Naive thymus-derived CD8-positive, alpha-beta T cell (primary cell): ENCODE results near the gene MFSD6. TPM values are rescaled to one million over a fixed set of nuclear protein-coding genes. Genes with fewer than 3 reads are reported as not detected.
A peak's percentile ranks its signal among the peaks of the same experiment; 100 is the strongest.

ENCODE experiments used
- ATAC-seq, 2 donors: fragments of 150-1000 bp; cut with Tn5 transposase in 1 of 2; sonication (Bioruptor Pico), chemical (Tn5 transposase) in 1 of 2; 1 replicate in 1 of 2; 2 replicates in 1 of 2; pipeline ENCODE4 v1.10.0; 2021; ENCODE audit warnings: mild to moderate bottlenecking in 2 of 2, moderate library complexity in 2 of 2
- POLR2A ChIA-PET: fragments of 350-600 bp; sonication (Branson Sonifier 250); formaldehyde crosslinking; loops from one replicate; lab custom pipeline; 2021; ENCODE audit warnings: antibody characterized with exemption; lab: Charles Lee
- DNase-seq, 10 donors: peaks; one replicate each; pipeline versions ENCODE4 v3.0.0 to v3.0.0-alpha.2; 2020 to 2022
- H3K27ac Mint-ChIP-seq, 10 donors: one replicate each; pipeline ENCODE4 v1.8.0; 2020 to 2022; ENCODE audit warnings: mild to moderate bottlenecking in 10 of 10, mixed read lengths in 10 of 10, moderate library complexity in 4 of 10, inconsistent platforms in 1 of 10
- H3K27me3 Mint-ChIP-seq, 5 donors: one replicate each; pipeline ENCODE4 v1.8.0; 2021 to 2022; ENCODE audit warnings: mixed read lengths in 5 of 5
- H3K36me3 Mint-ChIP-seq, 3 donors: one replicate each; pipeline ENCODE4 v1.8.0; 2020 to 2022; ENCODE audit warnings: mixed read lengths in 3 of 3, mild to moderate bottlenecking in 2 of 3, inconsistent platforms in 1 of 3
- H3K4me1 Mint-ChIP-seq, 4 donors: one replicate each; pipeline ENCODE4 v1.8.0; 2021 to 2022; ENCODE audit warnings: mixed read lengths in 4 of 4
- H3K4me3 Mint-ChIP-seq, 10 donors: one replicate each; pipeline ENCODE4 v1.8.0; 2020 to 2022; ENCODE audit warnings: mild to moderate bottlenecking in 10 of 10, mixed read lengths in 10 of 10, moderate library complexity in 6 of 10, inconsistent platforms in 1 of 10
- H3K9me3 Mint-ChIP-seq, 9 donors: one replicate each; pipeline ENCODE4 v1.8.0; 2020 to 2022; ENCODE audit warnings: mixed read lengths in 9 of 9, mild to moderate bottlenecking in 3 of 9, inconsistent platforms in 1 of 9, moderate library complexity in 1 of 9
- polyA plus RNA-seq, 3 donors: library from polyadenylated mRNA; unstranded; fragments of 300-500 nt; fragmentation: Illumina TruSeq; gene quantifications; one replicate each; pipeline ENCODE4 v1.2.3, GENCODE V29; 2021
- total RNA-seq, 8 experiments: library from RNA in 2 of 8; stranded (reverse) in 2 of 8; gene quantifications; one replicate each; pipeline ENCODE4 v1.2.3 and lab custom pipeline; 2021 to 2026

The MFSD6 gene
- total and polyA plus RNA-seq, 5 experiments from 2014 or later: 14.7 to 61.3 (median 18.5) TPM

GRCh38 chr2:190443778-190444481 is 35.8 kb downstream of the MFSD6 start:
- Mint-ChIP-seq H3K36me3 (peaks cover 0 to 39% (median 9%) of the 10 kb centered on the region in 3 donors), H3K27ac (peak overlapping the region in 7 of 10 donors; percentile 12 to 72 (median 45)), H3K27me3 (no peaks in the 10 kb centered on the region), H3K4me1 (peaks cover 38 to 91% (median 87%) of the 10 kb centered on the region in 4 donors), H3K9me3 (no peaks in the 10 kb centered on the region), H3K4me3 (peak overlapping the region in 4 of 10 donors; percentile 43 to 52 (median 50))
- POLR2A ChIA-PET: no interaction called here
- ATAC-seq (no peak), DNase-seq (no peak)

- POLR2A ChIA-PET: no interaction called here
- Mint-ChIP-seq H3K4me1 (peaks cover 31 to 85% (median 80%) of the 10 kb centered on the region in 4 donors), H3K4me3 (peak overlapping the region in 1 of 10 donors; percentile 36), H3K9me3 (no peaks in the 10 kb centered on the region), H3K27me3 (no peaks in the 10 kb centered on the region), H3K27ac (peak overlapping the region in 8 of 10 donors; percentile 5 to 82 (median 48)), H3K36me3 (peaks cover 0 to 33% (median 10%) of the 10 kb centered on the region in 3 donors)
- ATAC-seq (no peak), DNase-seq (no peak)
These were observed 36.8 kb downstream of the MFSD6 start for GRCh38 chr2:190444976-190445375.

GRCh38 chr2:190446193-190446592 is 38.0 kb downstream of the MFSD6 start:
- Mint-ChIP-seq H3K9me3 (no peaks in the 10 kb centered on the region), H3K4me1 (peaks cover 34 to 84% (median 77%) of the 10 kb centered on the region in 4 donors), H3K36me3 (peaks cover 0 to 30% (median 10%) of the 10 kb centered on the region in 3 donors), H3K27ac (peak overlapping the region in 5 of 10 donors; percentile 21 to 74 (median 27)), H3K4me3 (no peak overlapping the region), H3K27me3 (no peaks in the 10 kb centered on the region)
- POLR2A ChIA-PET: interaction anchor here (1.1 kb wide), 1 partner anchor 39 kb away, joined by 4 read pairs; no protein-coding TSS in a partner anchor
- ATAC-seq (no peak), DNase-seq (no peak)

GRCh38 chr2:190446750-190447516 is 38.8 kb downstream of the MFSD6 start:
- ATAC-seq (no peak), DNase-seq (no peak)
- H3K27ac Mint-ChIP-seq: peak overlapping the region in 6 of 10 donors; percentile 21 to 64 (median 27)
- no peaks in the 10 kb centered on the region for H3K27me3 Mint-ChIP-seq
- peaks cover 0 to 32% (median 10%) of the 10 kb centered on the region in 3 donors for H3K36me3 Mint-ChIP-seq
- POLR2A ChIA-PET: interaction anchor here (0.6 to 1.1 kb wide), 2 partner anchors 40 to 1080 kb away, joined by 3 to 4 read pairs; no protein-coding TSS in a partner anchor
- no peak overlapping the region for H3K4me3 Mint-ChIP-seq
- peaks cover 32 to 84% (median 76%) of the 10 kb centered on the region in 4 donors for H3K4me1 Mint-ChIP-seq
- H3K9me3 Mint-ChIP-seq: no peaks in the 10 kb centered on the region

- POLR2A ChIA-PET: interaction anchor here (0.6 kb wide), 1 partner anchor 1081 kb away, joined by 3 read pairs; no protein-coding TSS in a partner anchor
- peak overlapping the region in 3 of 10 donors; percentile 21 to 40 (median 21) for H3K27ac Mint-ChIP-seq
These were observed 39.6 kb downstream of the MFSD6 start for GRCh38 chr2:190447766-190448165.

GRCh38 chr2:190449925-190450324 is 41.8 kb downstream of the MFSD6 start:
- H3K4me3 Mint-ChIP-seq: no peak overlapping the region
- H3K27ac Mint-ChIP-seq: peak overlapping the region in 2 of 10 donors; percentile 26 to 30
- H3K27me3 Mint-ChIP-seq: no peaks in the 10 kb centered on the region
- H3K4me1 Mint-ChIP-seq: peaks cover 30 to 82% (median 69%) of the 10 kb centered on the region in 4 donors
- H3K36me3 Mint-ChIP-seq: peaks cover 4 to 38% (median 30%) of the 10 kb centered on the region in 3 donors
- DNase-seq: no peak
- POLR2A ChIA-PET: no interaction called here
- H3K9me3 Mint-ChIP-seq: peaks cover 0 to 6% (median 0%) of the 10 kb centered on the region in 9 donors
- no peak for ATAC-seq

More at GRCh38 chr2:190447766-190448165, 39.6 kb downstream of the MFSD6 start:
- DNase-seq (no peak), ATAC-seq (no peak)
- peaks cover 28 to 83% (median 73%) of the 10 kb centered on the region in 4 donors for H3K4me1 Mint-ChIP-seq
- no peak overlapping the region for H3K4me3 Mint-ChIP-seq
- no peaks in the 10 kb centered on the region for H3K9me3 Mint-ChIP-seq
- peaks cover under 1 to 33% (median 11%) of the 10 kb centered on the region in 3 donors for H3K36me3 Mint-ChIP-seq
- no peaks in the 10 kb centered on the region for H3K27me3 Mint-ChIP-seq

GRCh38 chr2:190450363-190450762 is 42.2 kb downstream of the MFSD6 start:
- H3K4me1 Mint-ChIP-seq: peaks cover 29 to 79% (median 66%) of the 10 kb centered on the region in 4 donors
- no peak for DNase-seq
- H3K27me3 Mint-ChIP-seq: no peaks in the 10 kb centered on the region
- no peak for ATAC-seq
- no peak overlapping the region for H3K4me3 Mint-ChIP-seq
- H3K27ac Mint-ChIP-seq: peak overlapping the region in 1 of 10 donors; percentile 30
- H3K36me3 Mint-ChIP-seq: peaks cover 4 to 39% (median 28%) of the 10 kb centered on the region in 3 donors
- peaks cover 0 to 6% (median 0%) of the 10 kb centered on the region in 9 donors for H3K9me3 Mint-ChIP-seq
- POLR2A ChIA-PET: no interaction called here

- H3K27me3 Mint-ChIP-seq: no peaks in the 10 kb centered on the region
- ATAC-seq (no peak), DNase-seq (no peak)
- peaks cover 9 to 41% (median 30%) of the 10 kb centered on the region in 3 donors for H3K36me3 Mint-ChIP-seq
- H3K9me3 Mint-ChIP-seq: peaks cover 0 to 6% (median 0%) of the 10 kb centered on the region in 9 donors
- H3K4me3 Mint-ChIP-seq: no peak overlapping the region
- POLR2A ChIA-PET: no interaction called here
- H3K4me1 Mint-ChIP-seq: peaks cover 32 to 77% (median 66%) of the 10 kb centered on the region in 4 donors
- H3K27ac Mint-ChIP-seq: peak overlapping the region in 6 of 10 donors; percentile 8 to 71 (median 38)
These were observed 43.5 kb downstream of the MFSD6 start for GRCh38 chr2:190451561-190452176.

GRCh38 chr2:190452433-190452832 is 44.3 kb downstream of the MFSD6 start:
- Mint-ChIP-seq H3K4me1 (peaks cover 35 to 76% (median 65%) of the 10 kb centered on the region in 4 donors), H3K4me3 (no peak overlapping the region), H3K27me3 (no peaks in the 10 kb centered on the region), H3K27ac (peak overlapping the region in 4 of 10 donors; percentile 8 to 54 (median 28)), H3K36me3 (peaks cover 15 to 48% (median 37%) of the 10 kb centered on the region in 3 donors), H3K9me3 (peaks cover 0 to 6% (median 0%) of the 10 kb centered on the region in 9 donors)
- POLR2A ChIA-PET: no interaction called here
- DNase-seq (no peak), ATAC-seq (no peak)

GRCh38 chr2:190454795-190455194 is 46.6 kb downstream of the MFSD6 start:
- DNase-seq (no peak), ATAC-seq (no peak)
- H3K27me3 Mint-ChIP-seq: no peaks in the 10 kb centered on the region
- peaks cover 0 to 6% (median 0%) of the 10 kb centered on the region in 9 donors for H3K9me3 Mint-ChIP-seq
- H3K36me3 Mint-ChIP-seq: peaks cover 19 to 63% (median 30%) of the 10 kb centered on the region in 3 donors
- POLR2A ChIA-PET: interaction anchor here (1.3 kb wide), 1 partner anchor 44 kb away, joined by 3 read pairs; no protein-coding TSS in a partner anchor
- no peak overlapping the region for H3K4me3 Mint-ChIP-seq
- peaks cover 44 to 82% (median 71%) of the 10 kb centered on the region in 4 donors for H3K4me1 Mint-ChIP-seq
- peak overlapping the region in 2 of 10 donors; percentile 23 to 52 for H3K27ac Mint-ChIP-seq

GRCh38 chr2:190455358-190456095 is 47.4 kb downstream of the MFSD6 start:
- Mint-ChIP-seq H3K9me3 (peaks cover 0 to 6% (median 0%) of the 10 kb centered on the region in 9 donors), H3K27me3 (no peaks in the 10 kb centered on the region), H3K27ac (peak overlapping the region in 3 of 10 donors; percentile 0 to 36 (median 4)), H3K36me3 (peaks cover 22 to 65% (median 30%) of the 10 kb centered on the region in 3 donors), H3K4me3 (peak overlapping the region in 1 of 10 donors; percentile 8), H3K4me1 (peaks cover 47 to 85% (median 75%) of the 10 kb centered on the region in 4 donors)
- no peak for DNase-seq
- POLR2A ChIA-PET: interaction anchor here (1.3 kb wide), 1 partner anchor 45 kb away, joined by 3 read pairs; no protein-coding TSS in a partner anchor
- ATAC-seq: no peak
